A172 (cell line): ENCODE results near the gene RNF187. TPM values are rescaled to one million over a fixed set of nuclear protein-coding genes. Genes with fewer than 3 reads are reported as not detected.
"Not testable (repeated sequence)": the region's sequence is repeated elsewhere in the genome, so short reads cannot be mapped to it uniquely, and the experiment has no call there.

Experiments
- DNase-seq: peaks from one replicate; pipeline ENCODE4 v3.0.0-alpha.2; 2015; ENCODE audit warnings: low spot score
- total RNA-seq: library from RNA; depleted of rRNA; stranded (reverse); fragments of >200 nt; shearing (Covaris generic); gene quantifications from 2 replicates; pipeline ENCODE4 v1.2.3, GENCODE V29; 2014

The RNF187 gene
- total RNA-seq, 1 experiment from 2014 or later = 94.5 TPM

- DNase-seq = peak; percentile 65
Measured at GRCh38 chr1:228459091-228459993, 27.8 kb upstream of the RNF187 start.

- DNase-seq = no peak
Measured at GRCh38 chr1:228460821-228461220, 26.4 kb upstream of the RNF187 start.

- no peak for DNase-seq
Measured at GRCh38 chr1:228462560-228462959, 24.6 kb upstream of the RNF187 start.

GRCh38 chr1:228463009-228463558, 24.1 kb upstream of the RNF187 start:
- DNase-seq = no peak

- DNase-seq = peak; percentile 35
Measured at GRCh38 chr1:228463559-228464455, 23.4 kb upstream of the RNF187 start.

GRCh38 chr1:228464487-228464983, 22.6 kb upstream of the RNF187 start:
- DNase-seq = peak; percentile 52

- no peak for DNase-seq
Measured at GRCh38 chr1:228465141-228465540, 22.0 kb upstream of the RNF187 start.

- DNase-seq = no peak
Measured at GRCh38 chr1:228465571-228466146, 21.5 kb upstream of the RNF187 start.

- not testable (repeated sequence) for DNase-seq
Measured at GRCh38 chr1:228468188-228468587, 19.0 kb upstream of the RNF187 start.

GRCh38 chr1:228469413-228470162, 17.6 kb upstream of the RNF187 start:
- DNase-seq = no peak

- DNase-seq = no peak
Measured at GRCh38 chr1:228471154-228471761, 15.9 kb upstream of the RNF187 start.

GRCh38 chr1:228471762-228472398, 15.3 kb upstream of the RNF187 start:
- DNase-seq = peak; percentile 26

GRCh38 chr1:228472655-228473054, 14.5 kb upstream of the RNF187 start:
- DNase-seq = peak; percentile 56

GRCh38 chr1:228474507-228474906, 12.7 kb upstream of the RNF187 start:
- no peak for DNase-seq

- DNase-seq = no peak
Measured at GRCh38 chr1:228475812-228476211, 11.4 kb upstream of the RNF187 start.

GRCh38 chr1:228477263-228477662, 9.9 kb upstream of the RNF187 start:
- DNase-seq = no peak

- no peak for DNase-seq
Measured at GRCh38 chr1:228478326-228478725, 8.9 kb upstream of the RNF187 start.

GRCh38 chr1:228478912-228479711, 8.1 kb upstream of the RNF187 start:
- DNase-seq = no peak

GRCh38 chr1:228483789-228484188, 3.4 kb upstream of the RNF187 start:
- no peak for DNase-seq
